ENCODE results near the gene CCDC51.

Gene CCDC51

GRCh38 chr3:48418140-48418539, 21.8 kb downstream of the CCDC51 start:
- no peak for DNase-seq

DNA sequence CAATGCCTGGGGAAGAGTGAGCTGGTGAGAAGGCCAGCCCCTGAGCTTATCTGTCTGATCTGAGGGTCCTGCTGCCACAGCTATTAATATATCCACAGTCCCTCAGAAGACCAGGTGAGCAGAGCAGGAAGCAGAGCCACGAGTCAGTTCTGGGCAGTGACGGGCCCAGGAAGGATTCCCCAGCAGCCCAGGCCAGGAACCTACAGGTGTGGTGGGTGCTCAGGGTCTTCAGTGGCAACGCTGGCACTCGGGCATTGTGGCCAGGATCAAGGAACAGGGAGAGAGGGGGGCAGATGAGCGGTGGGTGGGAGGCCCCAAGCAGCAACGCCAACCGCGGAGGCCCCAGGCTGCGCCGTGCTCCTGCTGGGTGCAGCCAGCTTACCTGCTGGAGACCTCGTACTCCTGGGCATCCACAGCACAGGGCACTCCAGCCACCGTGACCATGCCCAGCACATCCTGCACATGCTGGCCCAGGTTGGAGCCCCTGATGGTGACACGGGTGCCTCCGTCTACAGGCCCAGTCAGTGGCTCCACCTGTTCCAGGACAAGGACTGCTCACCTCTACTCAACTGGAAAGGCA, 22.3 kb downstream of the CCDC51 start:
- DNase-seq, result no peak

GRCh38 chr3:48416546-48416945, 23.4 kb downstream of the CCDC51 start:
- no peak for DNase-seq

DNA sequence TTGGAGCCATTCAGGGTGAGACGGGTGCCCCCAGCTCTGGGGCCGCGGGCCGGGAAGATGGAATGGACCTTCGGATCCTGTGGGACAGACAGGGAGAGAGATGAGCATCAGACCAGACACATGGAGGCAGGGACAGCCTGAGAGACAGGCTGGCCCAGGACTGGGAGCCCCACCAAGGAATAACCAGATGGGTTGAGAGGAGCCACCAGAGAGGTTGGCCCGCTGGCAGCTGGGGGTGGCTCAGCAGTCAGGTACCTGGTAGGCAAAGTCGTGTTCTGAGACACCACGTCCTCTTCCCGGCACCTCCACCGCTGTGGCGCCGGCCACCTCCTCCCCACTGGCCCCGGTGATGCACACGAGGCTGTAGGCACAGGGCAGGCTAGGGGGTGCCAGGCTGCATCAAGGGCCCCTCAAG, 23.8 kb downstream of the CCDC51 start:
- no peak for DNase-seq

DNA sequence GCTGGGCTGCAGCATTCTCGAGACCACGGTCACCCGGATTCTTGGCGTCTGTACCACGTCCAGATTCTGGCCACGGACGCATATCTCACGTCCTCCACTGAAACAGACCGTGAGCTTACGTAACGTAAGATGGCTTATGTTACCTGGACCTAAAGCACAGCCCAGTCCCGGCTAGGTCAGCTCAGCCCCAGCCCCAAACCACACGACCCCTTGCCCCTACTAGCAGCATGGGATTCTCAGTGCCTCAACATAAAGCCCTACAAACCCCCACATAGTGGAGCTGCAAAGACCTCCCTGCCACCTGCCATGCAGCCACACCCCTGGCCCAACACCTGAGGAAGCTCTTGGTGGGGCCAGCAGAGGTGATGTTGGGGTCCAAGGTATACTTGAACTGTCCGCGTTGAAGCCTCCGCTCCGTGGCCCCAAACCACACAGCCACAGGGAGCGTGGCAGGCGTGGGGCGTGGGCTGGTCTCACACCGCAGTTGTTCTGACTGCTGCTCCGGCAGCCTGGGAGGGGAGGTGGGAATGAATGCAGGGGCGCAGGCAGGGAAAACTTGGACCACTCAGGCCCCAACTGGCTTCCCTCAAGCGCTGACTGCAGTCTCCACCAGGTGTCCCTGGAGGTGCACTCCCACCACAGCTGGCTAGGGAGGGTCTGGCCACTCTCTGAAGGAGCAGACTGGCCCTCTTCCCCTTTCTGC, 24.5 kb downstream of the CCDC51 start:
- DNase-seq, result no peak

DNA sequence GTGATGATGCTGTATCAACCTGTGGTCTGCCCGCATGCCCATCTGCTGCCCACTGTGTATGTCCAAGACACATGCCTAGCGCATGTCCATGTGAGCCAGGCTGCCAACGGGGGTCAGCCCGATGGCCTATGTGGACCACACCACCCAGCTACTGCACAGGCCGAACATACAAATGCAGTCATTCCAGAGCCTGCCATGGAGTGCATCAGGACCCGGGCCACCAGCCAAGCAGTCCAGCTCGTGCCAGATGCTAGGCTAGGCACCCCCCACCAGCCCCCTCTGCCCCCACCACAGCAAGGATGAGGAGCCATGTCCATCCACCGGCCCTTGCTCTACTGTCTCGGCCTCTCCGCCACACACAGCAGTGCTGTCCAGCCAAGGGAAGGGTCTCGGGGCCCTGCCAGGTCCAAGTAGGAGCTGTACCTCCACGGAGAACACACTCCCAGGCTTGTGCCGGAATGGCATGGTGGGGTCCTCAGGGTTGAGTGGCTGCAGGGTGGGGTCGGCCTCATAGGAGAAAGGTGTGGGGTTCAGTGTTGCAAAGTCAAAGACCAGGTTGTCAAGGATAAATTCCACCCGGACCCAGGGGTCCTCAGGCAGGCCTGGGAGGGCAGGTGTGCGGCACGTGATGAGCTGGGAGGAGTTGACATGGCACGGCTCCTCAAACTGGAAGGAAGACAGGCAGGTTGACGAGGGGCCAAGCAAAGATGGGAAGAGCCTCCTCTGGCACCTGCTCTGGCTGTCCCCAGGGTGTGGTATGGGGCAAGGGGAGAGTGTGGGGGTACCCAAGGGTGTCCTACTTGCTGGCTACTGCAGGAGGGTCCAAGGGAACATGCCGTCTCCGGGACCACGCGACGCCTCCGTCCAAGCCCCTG, 25.3 kb downstream of the CCDC51 start:
- DNase-seq, result no peak

GRCh38 chr3:48413611-48414010, 26.3 kb downstream of the CCDC51 start:
- no peak for DNase-seq

- DNase-seq, result no peak
These were observed 26.8 kb downstream of the CCDC51 start for GRCh38 chr3:48413086-48413485.

DNA sequence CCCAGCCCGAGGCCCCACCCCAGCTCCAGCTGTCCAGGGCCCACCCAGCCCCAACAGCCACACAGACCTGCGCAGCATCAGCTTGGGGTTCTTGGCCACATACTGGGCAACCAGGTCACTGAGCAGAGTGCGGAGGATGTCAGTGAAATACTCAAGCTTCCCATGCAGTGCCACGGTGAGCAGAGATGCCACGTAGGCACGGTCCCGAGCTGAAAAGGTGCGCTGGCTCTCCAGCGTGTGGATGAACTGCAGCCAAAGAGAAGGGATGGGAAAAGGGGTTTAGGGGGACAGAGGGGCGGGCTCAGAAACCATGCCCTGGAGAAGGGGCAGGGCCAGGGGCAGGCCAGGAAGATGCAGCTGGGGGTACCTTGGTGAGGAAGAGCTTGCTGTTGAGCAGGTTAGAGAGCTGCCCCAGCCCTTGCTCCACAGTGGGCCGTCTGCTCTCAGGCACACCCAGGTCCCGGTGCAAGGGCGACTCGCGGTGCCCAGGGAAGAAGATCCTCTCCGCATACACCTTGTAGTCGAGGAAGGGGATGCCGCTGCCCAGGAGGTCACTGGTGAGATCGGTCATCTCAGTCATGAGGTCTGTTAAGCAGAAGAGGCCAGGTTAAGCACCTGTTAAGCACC, 27.4 kb downstream of the CCDC51 start:
- no peak for DNase-seq

- no peak for DNase-seq
These were observed 28.1 kb downstream of the CCDC51 start for GRCh38 chr3:48411606-48412374.

GRCh38 chr3:48411041-48411588, 28.8 kb downstream of the CCDC51 start:
- no peak for DNase-seq

DNA sequence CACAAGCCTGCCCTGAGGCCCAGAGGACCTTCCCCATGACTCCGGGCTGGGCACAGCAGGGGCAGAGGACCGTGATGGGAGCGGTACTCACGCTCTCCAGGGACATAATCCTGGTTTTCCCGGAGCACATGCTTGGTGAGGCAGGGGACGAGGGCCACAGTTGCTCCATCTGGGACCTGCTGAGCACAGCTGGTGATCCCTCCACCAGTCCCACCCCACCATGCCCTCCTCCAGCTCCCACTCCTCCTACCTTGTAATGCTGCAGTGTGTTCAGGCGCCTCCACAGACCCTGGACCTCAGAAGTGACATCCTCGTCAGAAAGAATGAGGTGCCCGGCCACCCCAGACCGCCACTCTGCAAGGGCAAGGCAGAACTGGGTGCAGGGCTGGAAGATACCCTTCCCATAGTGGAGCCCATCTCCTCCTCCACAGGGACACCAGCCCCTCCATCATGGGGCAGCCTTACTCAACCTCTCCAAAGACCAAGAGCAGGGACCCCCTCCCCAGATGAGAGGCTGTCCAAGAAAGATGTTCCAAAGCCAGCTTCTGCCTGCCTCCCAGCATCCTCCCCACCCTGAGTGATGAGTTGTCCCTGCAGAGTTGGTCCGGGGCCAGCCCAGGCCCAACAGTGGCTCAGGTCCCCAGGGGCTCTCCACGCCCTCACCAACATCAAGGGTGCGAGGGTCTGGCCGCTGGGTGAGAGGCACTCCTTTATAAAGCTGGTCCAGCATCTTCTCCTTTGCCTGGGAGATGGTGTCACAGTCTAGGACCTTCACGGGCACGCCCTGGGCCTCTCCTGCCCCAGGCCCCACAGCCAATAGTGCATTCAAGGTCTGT, 29.5 kb downstream of the CCDC51 start:
- DNase-seq, result no peak

- DNase-seq, result no peak
These were observed 30.4 kb downstream of the CCDC51 start for GRCh38 chr3:48409291-48410201.

GRCh38 chr3:48408823-48409281, 31.1 kb downstream of the CCDC51 start:
- DNase-seq, result no peak

GRCh38 chr3:48407542-48408099, 32.3 kb downstream of the CCDC51 start:
- no peak for DNase-seq

DNA sequence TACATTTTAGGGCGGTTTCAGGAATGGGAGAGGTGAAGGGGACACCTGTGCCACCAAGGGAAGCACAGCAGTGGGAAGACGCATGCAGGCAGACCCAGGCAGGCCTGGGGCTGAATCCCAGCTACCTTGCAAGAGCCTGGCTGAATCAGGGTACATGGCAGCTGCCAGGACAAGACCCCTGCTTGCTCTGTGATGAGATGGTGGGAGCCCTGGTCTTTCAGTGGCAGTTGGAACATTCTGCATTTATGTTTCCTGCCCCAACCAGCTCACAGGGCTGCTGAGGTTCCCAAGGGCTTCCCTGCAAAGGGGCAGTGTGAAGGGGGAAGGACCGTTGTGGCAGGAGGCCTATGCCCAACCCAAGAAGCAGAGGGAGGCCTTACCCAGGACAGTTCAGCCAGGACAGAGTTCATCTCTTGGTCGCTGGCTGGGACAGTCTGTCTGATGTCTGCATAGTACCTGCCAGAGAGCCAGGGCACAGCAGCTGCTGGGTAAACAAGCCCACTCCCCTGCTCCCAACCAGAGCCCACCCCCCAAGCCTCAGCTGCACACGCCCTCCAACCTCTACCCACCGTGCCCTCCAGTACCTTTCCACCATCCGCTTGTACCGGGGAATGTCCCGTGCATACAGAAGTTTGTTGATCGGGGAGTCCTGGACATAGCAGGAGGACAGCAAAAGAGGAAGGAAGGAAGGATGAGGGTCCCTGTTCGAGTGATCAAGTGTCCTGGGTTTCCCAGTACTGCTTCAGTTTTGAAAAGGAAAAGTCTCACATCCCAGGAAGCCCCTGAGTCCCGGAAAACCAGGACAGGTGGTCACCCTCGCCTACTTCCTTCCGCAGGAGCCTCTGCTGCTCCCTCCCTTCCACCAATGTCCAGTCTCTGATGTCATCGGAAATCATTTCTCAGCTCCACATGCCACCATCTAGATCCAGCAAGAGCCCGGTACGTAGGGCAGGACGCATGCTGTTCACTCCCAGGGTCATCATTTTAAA, 33.2 kb downstream of the CCDC51 start:
- no peak for DNase-seq

DNA sequence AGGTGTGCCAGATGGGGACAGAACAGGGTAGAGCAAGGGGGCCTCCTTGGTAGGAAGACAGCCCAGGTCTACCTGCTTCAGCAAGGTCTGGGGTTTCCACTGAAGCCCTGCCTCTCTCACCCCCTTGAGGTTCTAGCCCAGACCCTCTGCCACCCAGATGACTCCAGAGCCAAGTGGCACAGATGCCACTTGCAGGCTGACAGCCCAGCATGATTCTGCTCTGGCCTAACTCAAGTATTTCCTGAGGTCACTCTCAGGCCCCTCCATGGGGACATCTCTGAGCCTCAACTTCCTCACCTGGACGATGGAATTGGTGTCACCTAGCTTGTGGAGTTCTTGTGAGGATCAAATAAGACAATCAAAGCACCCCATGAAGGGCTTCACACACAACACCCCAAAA, 33.9 kb downstream of the CCDC51 start:
- no peak for DNase-seq

DNA sequence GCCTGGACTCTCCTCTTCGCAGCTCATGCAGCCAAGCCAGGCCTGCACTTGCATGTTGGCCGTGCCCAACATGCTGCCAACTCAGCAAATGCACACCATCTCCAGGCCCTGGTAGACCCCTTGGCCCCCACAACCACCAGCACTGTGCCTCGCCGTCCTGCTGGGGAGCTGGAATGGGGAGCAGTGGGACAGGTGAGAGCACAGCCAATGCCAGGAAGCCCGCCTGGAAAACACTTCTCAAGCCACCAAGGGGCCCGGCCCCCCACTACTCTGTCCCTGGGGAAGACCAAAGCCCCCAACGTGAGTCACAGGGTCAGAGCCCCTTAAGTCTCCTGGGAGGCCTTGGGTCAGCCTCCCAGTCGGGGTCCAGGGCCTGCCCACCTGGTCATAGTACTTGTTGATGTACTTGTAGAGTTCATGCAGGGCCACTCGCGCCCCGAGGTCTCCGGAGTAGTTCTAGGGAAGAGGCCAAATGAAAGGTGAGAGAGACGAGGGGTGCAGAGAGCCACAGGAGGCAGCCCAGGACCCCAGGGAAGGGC, 34.5 kb downstream of the CCDC51 start:
- DNase-seq, result no peak

Data from T1000 (cell line).